ENCODE results near the gene IBA57. TPM values are rescaled to one million over a fixed set of nuclear protein-coding genes. Genes with fewer than 3 reads are reported as not detected.

IBA57 gene
- polyA plus RNA-seq, 3 donors, result 5.2 to 7.4 (median 7.0) TPM

GRCh38 chr1:228206582-228207351, 41.2 kb downstream of the IBA57 start:
- H3K27ac ChIP-seq (ENCODE audit: low read depth, low read length), result no peak overlapping the region
- 59 to 70% (median 69%) methylated on average over 16 of the region's 16 CpGs for WGBS, 3 donors

- 76 to 88% (median 80%) methylated on average over 8 of the region's 8 CpGs for WGBS, 3 donors
- no peak overlapping the region for H3K27ac ChIP-seq (ENCODE audit: low read depth, low read length)
Measured at GRCh38 chr1:228207381-228207810, 41.8 kb downstream of the IBA57 start.

- H3K27ac ChIP-seq (ENCODE audit: low read depth, low read length), result no peak within 1 kb of the TSS
- 37 to 53% (median 50%) methylated on average over 28 to 30 of the region's 30 CpGs for WGBS, 3 donors
Measured at GRCh38 chr1:228207851-228208821, 42.5 kb downstream of the IBA57 start, which contains the start of gene OBSCN. Gene OBSCN (plus strand): TSS chr1:228208044. CDS start chr1:228211784, 3,740 bp downstream.

- no peak overlapping the region for H3K27ac ChIP-seq (ENCODE audit: low read depth, low read length)
- 69 to 72% (median 71%) methylated on average over 16 to 19 of the region's 19 CpGs for WGBS, 3 donors
Measured at GRCh38 chr1:228208831-228209551, 43.4 kb downstream of the IBA57 start.

GRCh38 chr1:228209657-228210056, 44.1 kb downstream of the IBA57 start:
- WGBS, 3 donors, result 88 to 92% (median 91%) methylated on average over 3 of the region's 3 CpGs
- no peak overlapping the region for H3K27ac ChIP-seq (ENCODE audit: low read depth, low read length)

GRCh38 chr1:228210076-228210651, 44.6 kb downstream of the IBA57 start:
- H3K27ac ChIP-seq (ENCODE audit: low read depth, low read length), result no peak overlapping the region
- 80 to 94% (median 82%) methylated on average over 10 to 11 of the region's 11 CpGs for WGBS, 3 donors

GRCh38 chr1:228210712-228211530, 45.3 kb downstream of the IBA57 start:
- H3K27ac ChIP-seq (ENCODE audit: low read depth, low read length), result no peak overlapping the region
- 83 to 97% (median 84%) methylated on average over 15 to 16 of the region's 16 CpGs for WGBS, 3 donors

- WGBS, 3 donors, result 72 to 81% (median 73%) methylated on average over 81 to 96 of the region's 96 CpGs
- no peak overlapping the region for H3K27ac ChIP-seq (ENCODE audit: low read depth, low read length)
Measured at GRCh38 chr1:228211531-228212414, 46.2 kb downstream of the IBA57 start.

- 26 to 36% (median 34%) methylated on average over 63 to 66 of the region's 66 CpGs for WGBS, 3 donors
- no peak overlapping the region for H3K27ac ChIP-seq (ENCODE audit: low read depth, low read length)
Measured at GRCh38 chr1:228212415-228212965, 46.9 kb downstream of the IBA57 start.

GRCh38 chr1:228212966-228213844, 47.6 kb downstream of the IBA57 start:
- 1% methylated on average over 52 to 67 of the region's 67 CpGs for WGBS, 3 donors
- no peak overlapping the region for H3K27ac ChIP-seq (ENCODE audit: low read depth, low read length)

- no peak overlapping the region for H3K27ac ChIP-seq (ENCODE audit: low read depth, low read length)
- 36 to 48% (median 37%) methylated on average over 41 to 48 of the region's 48 CpGs for WGBS, 3 donors
Measured at GRCh38 chr1:228213917-228214808, 48.6 kb downstream of the IBA57 start.

GRCh38 chr1:228214921-228215662, 49.5 kb downstream of the IBA57 start:
- no peak overlapping the region for H3K27ac ChIP-seq (ENCODE audit: low read depth, low read length)
- 90 to 94% (median 94%) methylated on average over 20 to 23 of the region's 23 CpGs for WGBS, 3 donors

- no peak overlapping the region for H3K27ac ChIP-seq (ENCODE audit: low read depth, low read length)
- WGBS, 3 donors, result 91 to 93% (median 93%) methylated on average over 12 to 13 of the region's 13 CpGs
Measured at GRCh38 chr1:228215663-228216116, 50.1 kb downstream of the IBA57 start.
